Osteocyte (in vitro differentiated cells): Measurements from ENCODE around the gene MYO3B. TPM values are rescaled to one million over a fixed set of nuclear protein-coding genes. Genes with fewer than 3 reads are reported as not detected.
"Not testable (repeated sequence)": the region's sequence is repeated elsewhere in the genome, so short reads cannot be mapped to it uniquely, and the experiment has no call there.

ENCODE experiments used
- DNase-seq: peaks from one replicate; pipeline ENCODE4 v3.0.0; 2021; ENCODE audit warnings: mixed read lengths; ENCODE audit not compliant: unreplicated experiment; ENCODE audit errors: extremely low spot score
- H3K27ac Mint-ChIP-seq: one replicate; pipeline ENCODE4 v1.8.0; 2021; ENCODE audit warnings: mild to moderate bottlenecking, mixed read lengths; ENCODE audit not compliant: unreplicated experiment
- H3K27me3 Mint-ChIP-seq: one replicate; pipeline ENCODE4 v1.8.0; 2021; ENCODE audit warnings: mixed read lengths; ENCODE audit not compliant: unreplicated experiment
- H3K36me3 Mint-ChIP-seq: one replicate; pipeline ENCODE4 v1.8.0; 2021; ENCODE audit warnings: mixed read lengths; ENCODE audit not compliant: unreplicated experiment
- H3K4me1 Mint-ChIP-seq: one replicate; pipeline ENCODE4 v1.8.0; 2021; ENCODE audit warnings: mixed read lengths; ENCODE audit not compliant: unreplicated experiment
- H3K4me3 Mint-ChIP-seq: one replicate; pipeline ENCODE4 v1.8.0; 2021; ENCODE audit warnings: mild to moderate bottlenecking, moderate library complexity, mixed read lengths; ENCODE audit not compliant: unreplicated experiment
- H3K9me3 Mint-ChIP-seq: one replicate; pipeline ENCODE4 v1.8.0; 2021; ENCODE audit warnings: mixed read lengths; ENCODE audit not compliant: unreplicated experiment
- total RNA-seq: library from RNA; stranded (reverse); gene quantifications from 2 replicates; pipeline ENCODE4 v1.2.1, GENCODE V29; 2021
- TF ChIP-seq, protein P1 (sequence below): fragments of 200-600 bp; sonication (generic); IDR thresholded peaks from 2 replicates; pipeline ENCODE4 v1.5.0; 2021; ENCODE audit warnings: antibody characterized with exemption, mild to moderate bottlenecking, moderate library complexity

The MYO3B gene
- total RNA-seq, 1 donor from 2014 or later = not detected

DNA sequence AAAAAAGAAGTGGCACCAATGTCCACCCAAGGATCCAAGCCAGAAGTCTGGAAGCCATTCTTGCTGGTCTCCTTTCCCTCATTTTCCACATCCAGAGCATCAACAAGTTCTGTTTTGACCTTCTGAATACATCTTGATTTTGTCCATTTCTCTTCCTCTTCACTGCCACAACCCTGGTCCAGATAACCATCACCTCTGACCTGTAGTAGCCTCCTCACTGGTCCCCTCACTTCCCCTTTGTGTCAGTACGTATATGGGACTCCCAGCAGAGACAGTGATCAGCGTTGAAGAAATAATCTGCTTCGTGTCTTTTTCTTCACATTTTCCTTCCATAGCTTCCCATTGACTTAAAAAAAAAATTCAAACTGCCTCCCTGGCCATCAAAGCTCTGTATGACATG lies 427.9 kb downstream of the MYO3B start:
- DNase-seq = no peak
- no peaks in the 10 kb centered on the region for H3K4me1 Mint-ChIP-seq

GRCh38 chr2:170607171-170607570 lies 429.2 kb downstream of the MYO3B start:
- TF ChIP-seq, protein P1, sequence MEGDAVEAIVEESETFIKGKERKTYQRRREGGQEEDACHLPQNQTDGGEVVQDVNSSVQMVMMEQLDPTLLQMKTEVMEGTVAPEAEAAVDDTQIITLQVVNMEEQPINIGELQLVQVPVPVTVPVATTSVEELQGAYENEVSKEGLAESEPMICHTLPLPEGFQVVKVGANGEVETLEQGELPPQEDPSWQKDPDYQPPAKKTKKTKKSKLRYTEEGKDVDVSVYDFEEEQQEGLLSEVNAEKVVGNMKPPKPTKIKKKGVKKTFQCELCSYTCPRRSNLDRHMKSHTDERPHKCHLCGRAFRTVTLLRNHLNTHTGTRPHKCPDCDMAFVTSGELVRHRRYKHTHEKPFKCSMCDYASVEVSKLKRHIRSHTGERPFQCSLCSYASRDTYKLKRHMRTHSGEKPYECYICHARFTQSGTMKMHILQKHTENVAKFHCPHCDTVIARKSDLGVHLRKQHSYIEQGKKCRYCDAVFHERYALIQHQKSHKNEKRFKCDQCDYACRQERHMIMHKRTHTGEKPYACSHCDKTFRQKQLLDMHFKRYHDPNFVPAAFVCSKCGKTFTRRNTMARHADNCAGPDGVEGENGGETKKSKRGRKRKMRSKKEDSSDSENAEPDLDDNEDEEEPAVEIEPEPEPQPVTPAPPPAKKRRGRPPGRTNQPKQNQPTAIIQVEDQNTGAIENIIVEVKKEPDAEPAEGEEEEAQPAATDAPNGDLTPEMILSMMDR = no peak
- Mint-ChIP-seq H3K27ac (no peak overlapping the region), H3K36me3 (no peaks in the 10 kb centered on the region), H3K9me3 (no peaks in the 10 kb centered on the region), H3K4me1 (no peaks in the 10 kb centered on the region), H3K4me3 (no peak overlapping the region), H3K27me3 (peaks cover 22% of the 10 kb centered on the region)
- no peak for DNase-seq

More for the DNA sequence above, 427.9 kb downstream of the MYO3B start:
- Mint-ChIP-seq H3K4me3 (no peak overlapping the region), H3K9me3 (no peaks in the 10 kb centered on the region), H3K27me3 (peaks cover 29% of the 10 kb centered on the region), H3K27ac (no peak overlapping the region), H3K36me3 (no peaks in the 10 kb centered on the region)
- TF ChIP-seq, protein P1 = no peak

GRCh38 chr2:170610615-170611014 lies 432.7 kb downstream of the MYO3B start:
- TF ChIP-seq, protein P1 = no peak
- H3K4me1 Mint-ChIP-seq = no peaks in the 10 kb centered on the region
- no peak overlapping the region for H3K4me3 Mint-ChIP-seq
- H3K9me3 Mint-ChIP-seq = no peaks in the 10 kb centered on the region
- no peak for DNase-seq
- H3K27me3 Mint-ChIP-seq = peaks cover 14% of the 10 kb centered on the region
- no peak overlapping the region for H3K27ac Mint-ChIP-seq
- H3K36me3 Mint-ChIP-seq = no peaks in the 10 kb centered on the region

DNA sequence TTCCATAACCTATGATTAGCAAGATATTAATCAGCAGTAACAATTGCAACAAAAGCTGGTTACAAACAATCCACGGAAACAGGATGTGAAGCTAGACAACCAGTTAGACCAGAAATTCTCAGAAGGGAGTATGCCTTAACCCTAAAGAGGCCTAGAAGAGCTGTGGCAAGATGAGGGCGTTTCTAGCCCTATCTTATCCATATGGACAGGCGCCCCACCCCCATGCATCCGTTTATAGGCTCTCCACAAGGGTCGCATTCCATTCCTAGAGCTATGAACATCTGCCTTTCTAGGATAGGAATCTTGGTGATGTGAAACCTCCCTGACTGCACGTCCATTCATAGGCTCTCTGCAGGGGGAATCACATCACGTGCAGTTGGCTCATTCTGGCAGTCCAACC lies 441.0 kb downstream of the MYO3B start:
- DNase-seq, H3K4me3 Mint-ChIP-seq, H3K27ac Mint-ChIP-seq: not testable (repeated sequence)

GRCh38 chr2:170635094-170635493 lies 457.1 kb downstream of the MYO3B start:
- not testable (repeated sequence) for H3K36me3 Mint-ChIP-seq, DNase-seq, H3K27ac Mint-ChIP-seq, H3K4me3 Mint-ChIP-seq, H3K9me3 Mint-ChIP-seq, H3K4me1 Mint-ChIP-seq, H3K27me3 Mint-ChIP-seq

More for the DNA sequence above, 441.0 kb downstream of the MYO3B start:
- not testable (repeated sequence) for H3K36me3 Mint-ChIP-seq, H3K4me1 Mint-ChIP-seq, H3K27me3 Mint-ChIP-seq
- H3K9me3 Mint-ChIP-seq = peaks cover 18% of the 10 kb centered on the region

- H3K27ac Mint-ChIP-seq = no peak overlapping the region
- no peak for DNase-seq
- no peaks in the 10 kb centered on the region for H3K4me1 Mint-ChIP-seq
- H3K36me3 Mint-ChIP-seq = no peaks in the 10 kb centered on the region
- H3K9me3 Mint-ChIP-seq = no peaks in the 10 kb centered on the region
- H3K27me3 Mint-ChIP-seq = no peaks in the 10 kb centered on the region
- no peak overlapping the region for H3K4me3 Mint-ChIP-seq
- TF ChIP-seq, protein P1 = no peak
Measured at GRCh38 chr2:170639635-170640034, 461.7 kb downstream of the MYO3B start.
